Astrocyte of the cerebellum (primary cell): Measurements from ENCODE around the gene ZFP30.

Experiments used
- DNase-seq: peaks from one replicate; pipeline ENCODE4 v3.0.0-alpha.2; 2011; ENCODE audit warnings: low read depth
- H3K4me3 ChIP-seq: 2 replicates; pipeline ENCODE4 v1.5.1; 2011; ENCODE audit warnings: mild to moderate bottlenecking, low read depth, low read length, moderate library complexity
- in situ Hi-C: cut with HindIII; loops from 2 replicates; pipeline ENCODE4 v1.10.0; 2017; ENCODE audit warnings: low sequenced_read_pairs
- TF ChIP-seq, protein P1 (sequence below): IDR thresholded peaks from 2 replicates; pipeline ENCODE4 v1.5.1; 2012; ENCODE audit warnings: low read length, low read depth, moderate library complexity, mild to moderate bottlenecking; ENCODE audit errors: missing control alignments

The ZFP30 gene

DNA sequence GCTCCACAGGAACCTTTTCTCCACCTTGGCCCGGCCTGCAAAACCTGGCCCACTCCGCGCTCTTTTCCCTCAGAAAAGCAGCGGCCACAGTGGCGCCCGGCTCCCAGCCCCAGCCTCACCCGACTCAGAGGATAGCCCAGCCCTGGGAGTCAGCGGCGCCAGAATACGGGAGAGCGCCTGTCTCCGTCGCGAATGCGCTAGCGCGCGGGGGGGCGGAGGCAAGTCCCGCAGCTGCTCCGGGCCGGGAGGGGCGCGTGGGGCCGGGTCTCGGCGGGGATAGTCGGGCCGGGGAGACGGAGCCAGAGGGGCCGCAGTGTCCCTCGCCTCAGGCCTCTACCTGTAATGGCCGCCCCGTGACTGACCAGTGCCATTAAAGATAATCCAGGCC lies at the start of gene ZFP30:
Gene ZFP30, minus strand, starts transcription at position 165 of the 388 bp plus-strand sequence. CDS start 7,643 bp downstream, outside the sequence.
- TF ChIP-seq, protein P1, sequence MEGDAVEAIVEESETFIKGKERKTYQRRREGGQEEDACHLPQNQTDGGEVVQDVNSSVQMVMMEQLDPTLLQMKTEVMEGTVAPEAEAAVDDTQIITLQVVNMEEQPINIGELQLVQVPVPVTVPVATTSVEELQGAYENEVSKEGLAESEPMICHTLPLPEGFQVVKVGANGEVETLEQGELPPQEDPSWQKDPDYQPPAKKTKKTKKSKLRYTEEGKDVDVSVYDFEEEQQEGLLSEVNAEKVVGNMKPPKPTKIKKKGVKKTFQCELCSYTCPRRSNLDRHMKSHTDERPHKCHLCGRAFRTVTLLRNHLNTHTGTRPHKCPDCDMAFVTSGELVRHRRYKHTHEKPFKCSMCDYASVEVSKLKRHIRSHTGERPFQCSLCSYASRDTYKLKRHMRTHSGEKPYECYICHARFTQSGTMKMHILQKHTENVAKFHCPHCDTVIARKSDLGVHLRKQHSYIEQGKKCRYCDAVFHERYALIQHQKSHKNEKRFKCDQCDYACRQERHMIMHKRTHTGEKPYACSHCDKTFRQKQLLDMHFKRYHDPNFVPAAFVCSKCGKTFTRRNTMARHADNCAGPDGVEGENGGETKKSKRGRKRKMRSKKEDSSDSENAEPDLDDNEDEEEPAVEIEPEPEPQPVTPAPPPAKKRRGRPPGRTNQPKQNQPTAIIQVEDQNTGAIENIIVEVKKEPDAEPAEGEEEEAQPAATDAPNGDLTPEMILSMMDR: no peak
- peak; percentile 52 for DNase-seq
- in situ Hi-C loops: no loop called here
- H3K4me3 ChIP-seq: peak within 1 kb of the TSS; percentile 90

DNA sequence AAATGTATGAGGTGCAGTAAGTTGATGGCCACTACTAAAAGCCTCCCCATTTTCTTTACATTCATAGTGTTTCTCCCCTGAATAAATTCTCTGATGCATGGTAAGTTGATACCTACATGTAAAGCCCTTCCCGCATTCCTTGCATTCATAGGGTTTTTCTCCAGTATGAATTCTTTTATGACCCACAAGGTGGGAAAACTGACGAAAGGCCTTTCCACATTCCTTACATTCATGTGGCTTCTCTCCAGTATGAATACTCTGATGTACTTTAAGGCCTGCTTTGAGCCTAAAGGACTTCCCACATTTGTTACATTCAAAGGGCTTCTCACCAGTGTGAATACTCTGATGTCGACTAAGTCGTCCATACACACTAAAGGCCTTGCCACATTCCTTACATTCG lies 43.8 kb upstream of the ZFP30 start:
- no peak overlapping the region for H3K4me3 ChIP-seq
- DNase-seq: no peak
- TF ChIP-seq, protein P1: no peak
- in situ Hi-C loops: no loop called here

DNA sequence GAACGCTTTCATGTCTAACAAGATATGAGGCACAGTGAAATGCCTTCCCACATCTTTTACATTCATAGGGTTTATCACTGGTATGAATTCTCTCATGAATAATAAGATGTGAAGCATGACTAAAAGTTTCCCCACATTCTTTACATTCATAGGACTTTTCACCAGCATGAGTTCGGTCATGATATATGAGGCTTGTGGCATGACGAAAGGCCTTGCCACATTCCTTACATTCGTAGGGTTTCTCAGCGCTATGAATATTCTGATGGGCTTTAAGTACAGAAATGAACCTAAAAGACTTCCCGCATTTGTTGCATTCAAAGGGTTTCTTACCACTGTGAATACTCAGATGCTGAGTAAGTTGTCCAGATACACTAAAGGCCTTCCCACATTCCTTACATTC lies 43.0 kb upstream of the ZFP30 start:
- no peak overlapping the region for H3K4me3 ChIP-seq
- TF ChIP-seq, protein P1: no peak
- DNase-seq: no peak
- in situ Hi-C loops: no loop called here

DNA sequence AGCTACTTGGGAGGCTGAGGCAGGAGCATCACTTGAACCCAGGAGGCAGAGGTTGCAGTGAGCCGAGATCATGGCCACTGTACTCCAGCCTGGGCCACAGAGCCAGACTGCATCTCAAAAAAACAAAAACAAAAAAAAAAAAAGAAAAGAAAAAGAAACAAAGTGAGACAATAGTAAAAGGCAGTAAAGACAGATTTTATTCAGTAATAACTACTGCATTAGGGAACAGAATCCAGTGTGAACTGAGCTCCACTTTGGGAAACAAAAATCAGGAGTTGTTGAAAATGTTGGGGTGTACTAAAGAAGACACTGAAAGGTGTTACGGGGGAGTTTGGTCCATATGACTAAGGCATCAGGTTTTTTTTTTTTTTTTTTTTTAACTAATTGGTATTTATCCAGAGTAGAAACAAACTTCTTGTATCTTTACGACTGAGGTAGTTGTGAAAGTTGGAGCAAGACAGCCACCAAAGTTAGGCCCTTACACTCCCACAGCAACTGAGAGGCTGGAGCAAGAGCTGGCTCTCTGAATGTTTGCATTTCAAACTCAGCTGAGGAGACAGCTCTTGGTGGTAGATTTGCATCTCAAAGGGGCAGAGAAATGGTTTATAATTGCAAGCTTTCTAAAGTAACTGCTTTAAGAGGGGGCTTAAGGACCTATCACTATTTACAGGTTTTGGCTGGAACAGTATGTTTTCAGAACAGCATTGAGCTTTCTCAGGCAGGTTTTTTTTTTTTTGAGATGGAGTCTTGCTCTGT lies 40.1 kb upstream of the ZFP30 start:
- in situ Hi-C loops: no loop called here
- no peak for DNase-seq
- TF ChIP-seq, protein P1: no peak
- H3K4me3 ChIP-seq: no peak overlapping the region

DNA sequence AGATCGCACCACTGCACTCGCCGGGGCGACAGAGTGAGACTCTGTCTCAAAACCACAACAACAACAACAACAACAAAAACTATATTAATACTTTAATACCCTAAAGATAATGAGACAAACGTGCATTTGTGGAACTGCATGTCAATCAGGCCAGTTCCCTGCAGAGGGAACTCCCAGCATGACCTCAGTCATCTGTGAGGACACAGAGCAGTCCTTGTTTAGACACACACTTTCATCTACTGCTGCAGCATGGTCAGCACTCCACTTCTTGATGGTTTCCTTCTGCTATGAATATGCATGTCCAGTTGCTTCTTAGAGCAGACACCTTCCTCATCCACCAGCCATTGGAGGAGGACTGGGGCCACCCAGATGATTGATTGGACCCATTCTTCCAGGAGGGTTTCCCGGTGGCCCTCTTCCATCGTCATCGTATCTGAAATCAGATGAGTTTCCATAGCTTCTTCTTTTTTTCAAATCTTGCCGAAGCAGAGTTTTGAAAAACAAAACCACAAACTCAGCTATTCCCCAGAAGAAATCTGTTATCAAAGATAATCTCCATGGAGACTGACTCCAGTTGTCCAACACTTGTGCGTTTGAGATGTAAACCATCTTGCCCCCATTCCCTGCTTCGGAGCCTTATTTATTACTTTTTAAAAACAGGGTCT lies 37.8 kb upstream of the ZFP30 start:
- DNase-seq: no peak
- in situ Hi-C loops: no loop called here
- H3K4me3 ChIP-seq: no peak overlapping the region
- TF ChIP-seq, protein P1: no peak

DNA sequence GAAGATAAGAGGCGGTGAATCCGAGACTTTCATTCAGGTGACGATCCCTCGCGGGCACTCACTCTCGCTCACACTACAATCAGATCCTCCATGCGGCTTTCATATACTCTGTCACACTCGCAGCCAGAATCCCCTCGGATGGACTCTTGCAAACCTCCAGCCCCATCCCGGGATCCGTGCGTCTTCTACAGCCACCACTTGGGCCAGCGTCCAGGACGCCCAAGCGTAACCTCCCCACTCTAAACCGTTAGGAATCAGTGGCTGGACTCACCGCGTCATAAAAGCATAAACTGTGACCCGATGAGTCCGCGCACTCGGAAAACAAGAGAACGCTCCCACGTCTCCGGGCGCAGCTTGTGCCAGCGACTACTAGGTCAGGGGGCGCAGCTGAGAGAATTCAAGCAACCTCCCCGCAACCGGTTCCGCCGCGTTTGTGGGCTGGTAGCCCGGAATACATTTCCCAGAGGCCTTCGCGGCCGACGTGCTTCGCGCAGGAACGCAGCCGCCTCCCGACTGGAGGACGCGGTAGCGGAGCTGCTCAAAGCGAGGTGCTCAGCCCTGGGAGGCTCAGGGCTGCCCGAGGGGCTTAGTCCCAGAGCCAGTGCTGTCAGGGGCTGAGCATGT lies 36.7 kb upstream of the ZFP30 start:
- in situ Hi-C loops: no loop called here
- DNase-seq: peak; percentile 51
- TF ChIP-seq, protein P1: no peak
- peak overlapping the region; percentile 69 for H3K4me3 ChIP-seq
